BE2C (cell line): ENCODE measurements around the gene DPH3.

Source experiments
- DNase-seq: peaks from one replicate; pipeline ENCODE4 v3.0.0-alpha.2; 2020
- H3K27me3 ChIP-seq: fragments of 250-450 bp; sonication (Bioruptor Pico); 2 replicates; pipeline ENCODE4 v1.5.1; 2020; ENCODE audit warnings: mild to moderate bottlenecking
- H3K36me3 ChIP-seq: fragments of 250-450 bp; sonication (Bioruptor Pico); 2 replicates; pipeline ENCODE4 v1.5.1; 2020; ENCODE audit warnings: mild to moderate bottlenecking
- H3K4me1 ChIP-seq: fragments of 250-450 bp; sonication (Bioruptor Pico); 2 replicates; pipeline ENCODE4 v1.5.1; 2020
- H3K4me3 ChIP-seq: 2 replicates; pipeline ENCODE4 v1.5.1; 2011; ENCODE audit warnings: low read depth, low read length
- H3K9me3 ChIP-seq: fragments of 250-450 bp; sonication (Bioruptor Pico); 2 replicates; pipeline ENCODE4 v1.5.1; 2020
- CTCF ChIP-seq: IDR thresholded peaks from 2 replicates; pipeline ENCODE4 v1.5.1; 2012; ENCODE audit warnings: mild to moderate bottlenecking, low read depth, low read length

The DPH3 gene

GRCh38 chr3:16236030-16236639, 28.6 kb downstream of the DPH3 start:
- H3K27me3 ChIP-seq: no peaks in the 10 kb centered on the region
- no peak for TF ChIP-seq CTCF
- DNase-seq: no peak
- H3K4me1 ChIP-seq: no peaks in the 10 kb centered on the region
- no peaks in the 10 kb centered on the region for H3K36me3 ChIP-seq
- no peaks in the 10 kb centered on the region for H3K9me3 ChIP-seq
- no peak overlapping the region for H3K4me3 ChIP-seq

GRCh38 chr3:16234281-16234680, 30.5 kb downstream of the DPH3 start:
- TF ChIP-seq CTCF: no peak
- Histone ChIP-seq H3K4me3 (no peak overlapping the region), H3K4me1 (no peaks in the 10 kb centered on the region), H3K27me3 (no peaks in the 10 kb centered on the region), H3K36me3 (no peaks in the 10 kb centered on the region), H3K9me3 (no peaks in the 10 kb centered on the region)
- no peak for DNase-seq

GRCh38 chr3:16233806-16234205, 30.9 kb downstream of the DPH3 start:
- H3K27me3 ChIP-seq: no peaks in the 10 kb centered on the region
- DNase-seq: no peak
- H3K4me1 ChIP-seq: no peaks in the 10 kb centered on the region
- H3K4me3 ChIP-seq: no peak overlapping the region
- H3K36me3 ChIP-seq: no peaks in the 10 kb centered on the region
- H3K9me3 ChIP-seq: no peaks in the 10 kb centered on the region
- TF ChIP-seq CTCF: no peak

GRCh38 chr3:16231983-16232382, 32.8 kb downstream of the DPH3 start:
- TF ChIP-seq CTCF: no peak
- no peaks in the 10 kb centered on the region for H3K9me3 ChIP-seq
- H3K36me3 ChIP-seq: no peaks in the 10 kb centered on the region
- H3K4me3 ChIP-seq: no peak overlapping the region
- no peak for DNase-seq
- H3K27me3 ChIP-seq: no peaks in the 10 kb centered on the region
- no peaks in the 10 kb centered on the region for H3K4me1 ChIP-seq

DNA sequence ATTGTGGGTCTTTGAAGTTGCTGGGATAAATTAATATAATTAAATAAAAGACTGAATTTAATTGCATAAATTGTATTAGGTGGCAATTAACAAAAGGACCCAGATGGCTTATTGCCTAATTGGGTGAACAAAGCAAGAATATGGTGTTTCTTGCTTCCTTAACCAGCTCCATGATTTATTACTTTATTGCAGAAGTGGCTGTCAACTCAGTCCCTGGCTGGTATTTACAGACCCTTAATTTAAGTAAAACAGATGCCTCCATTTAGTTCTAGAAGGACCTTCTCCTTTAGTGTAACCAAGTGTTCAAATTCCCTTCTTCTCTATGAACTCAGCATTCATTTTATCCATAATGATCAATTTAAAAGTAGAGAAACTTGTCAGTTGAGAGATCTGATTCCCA, 35.1 kb downstream of the DPH3 start:
- Histone ChIP-seq H3K4me1 (no peaks in the 10 kb centered on the region), H3K9me3 (no peaks in the 10 kb centered on the region), H3K36me3 (no peaks in the 10 kb centered on the region), H3K4me3 (no peak overlapping the region), H3K27me3 (no peaks in the 10 kb centered on the region)
- no peak for DNase-seq
- no peak for TF ChIP-seq CTCF

DNA sequence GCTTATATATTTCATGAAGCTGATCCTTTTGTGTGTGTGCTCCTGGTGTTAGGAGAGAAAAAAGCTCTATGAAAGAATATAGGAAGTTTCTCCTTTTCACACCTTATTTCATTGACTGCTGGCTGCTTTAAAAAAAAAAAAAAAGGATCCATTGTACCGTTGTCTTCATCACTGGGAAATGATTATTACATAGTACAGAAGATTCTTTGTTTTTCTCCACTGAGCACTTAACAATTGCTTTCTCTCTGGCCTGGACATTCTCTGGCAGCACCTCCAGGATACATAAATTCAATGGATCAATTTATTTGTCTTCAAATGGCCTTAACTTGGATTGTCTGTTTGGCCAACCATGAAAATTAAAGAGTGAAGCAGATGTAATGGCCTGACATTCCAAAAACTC, 37.2 kb downstream of the DPH3 start:
- TF ChIP-seq CTCF: no peak
- no peak for DNase-seq
- no peaks in the 10 kb centered on the region for H3K27me3 ChIP-seq
- no peaks in the 10 kb centered on the region for H3K4me1 ChIP-seq
- H3K36me3 ChIP-seq: no peaks in the 10 kb centered on the region
- H3K9me3 ChIP-seq: no peaks in the 10 kb centered on the region
- no peak overlapping the region for H3K4me3 ChIP-seq
